NCI-H2171 treated with DMSO at 0.1 percent for 48 hours (cell line): ENCODE data around the gene DAAM2.

ENCODE experiments used
- DNase-seq: peaks from one replicate; lab custom pipeline; 2025; lab: John Stamatoyannopoulos, UW

Gene DAAM2

GRCh38 chr6:39887692-39888450 lies 95.7 kb downstream of the DAAM2 start:
- no peak for DNase-seq

DNA sequence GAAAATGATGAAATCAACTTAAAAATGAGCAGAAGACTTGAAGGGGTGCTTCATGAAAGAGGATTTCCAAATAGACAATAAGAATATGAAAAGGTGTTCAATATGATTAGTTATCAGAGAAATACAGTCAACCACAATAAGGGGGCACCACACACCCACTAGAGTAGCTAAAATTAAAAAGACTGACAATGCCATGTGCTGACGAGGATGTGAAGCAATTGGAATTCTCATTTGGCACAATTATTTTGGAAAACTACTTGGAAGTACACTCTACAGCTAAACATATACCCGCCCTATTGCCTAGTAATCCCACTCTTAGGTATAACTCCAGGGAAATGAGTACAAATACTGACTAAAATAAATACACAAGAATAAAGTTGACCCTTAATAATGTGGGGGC lies 97.1 kb downstream of the DAAM2 start:
- DNase-seq: no peak

GRCh38 chr6:39891353-39891752 lies 99.2 kb downstream of the DAAM2 start:
- no peak for DNase-seq

- DNase-seq: no peak
Measured at GRCh38 chr6:39891976-39892375, 99.8 kb downstream of the DAAM2 start.

GRCh38 chr6:39892490-39893129 lies 100.4 kb downstream of the DAAM2 start:
- DNase-seq: no peak

GRCh38 chr6:39893286-39893685 lies 101.1 kb downstream of the DAAM2 start:
- no peak for DNase-seq

- no peak for DNase-seq
Measured at GRCh38 chr6:39896701-39897100, 104.5 kb downstream of the DAAM2 start.

DNA sequence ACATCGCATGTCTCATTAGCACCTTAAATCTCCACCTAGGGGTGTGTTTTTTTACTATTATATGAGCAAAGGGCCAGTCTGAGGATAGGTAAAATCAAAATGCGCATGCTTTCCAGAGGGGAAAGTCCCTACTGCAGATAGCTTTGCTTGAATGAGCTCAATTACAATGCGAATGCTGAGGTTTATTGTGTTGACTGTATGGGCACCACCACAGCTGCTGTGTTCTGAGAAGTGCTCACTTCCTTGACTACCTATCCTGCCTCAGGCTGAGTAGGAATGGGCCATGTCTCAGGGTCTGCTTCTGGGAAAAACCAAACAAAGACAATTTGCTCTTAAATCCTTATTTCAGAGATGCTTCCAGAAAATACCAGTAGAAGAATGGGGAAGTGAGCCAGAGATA lies 105.5 kb downstream of the DAAM2 start:
- no peak for DNase-seq

DNA sequence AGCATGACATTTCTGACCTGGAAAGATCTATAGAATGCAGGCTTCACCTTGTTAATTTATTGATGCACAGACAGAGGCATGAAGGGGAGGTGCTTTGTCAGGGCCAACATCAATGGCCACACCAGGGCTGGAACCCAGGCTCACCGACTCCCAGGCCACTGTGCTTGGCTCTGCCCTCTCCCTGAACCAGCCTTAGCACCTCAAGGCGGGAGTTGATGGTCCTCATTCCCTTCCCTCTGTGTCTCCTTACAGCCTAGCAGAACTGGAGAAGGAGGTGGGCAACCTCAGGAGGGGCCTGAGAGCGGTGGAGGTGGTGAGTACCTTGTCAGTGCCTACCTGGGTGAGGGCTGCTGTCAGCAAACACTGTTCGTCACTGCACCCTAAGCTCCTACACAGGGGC lies 106.4 kb downstream of the DAAM2 start:
- no peak for DNase-seq

GRCh38 chr6:39899554-39900295 lies 107.5 kb downstream of the DAAM2 start:
- no peak for DNase-seq

- DNase-seq: no peak
Measured at GRCh38 chr6:39901116-39901655, 109.0 kb downstream of the DAAM2 start.

DNA sequence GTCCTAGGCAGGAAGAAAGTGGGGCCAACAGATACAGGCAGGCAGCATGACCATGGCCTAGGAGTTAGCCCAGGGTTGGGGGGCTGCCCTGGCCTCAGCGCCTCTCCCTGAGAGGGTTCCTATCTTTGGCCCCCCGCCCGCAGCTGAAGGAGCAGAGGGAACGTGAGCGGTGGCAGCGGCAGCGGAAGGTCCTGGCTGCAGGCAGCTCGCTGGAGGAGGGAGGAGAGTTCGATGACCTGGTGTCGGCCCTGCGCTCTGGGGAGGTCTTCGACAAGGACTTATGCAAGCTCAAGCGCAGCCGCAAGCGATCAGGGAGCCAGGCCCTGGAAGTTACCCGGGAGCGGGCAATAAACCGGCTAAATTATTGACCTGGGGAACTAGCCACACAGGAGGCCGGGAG lies 109.5 kb downstream of the DAAM2 start:
- no peak for DNase-seq

- DNase-seq: no peak
Measured at GRCh38 chr6:39902136-39902535, 110.0 kb downstream of the DAAM2 start.

- DNase-seq: no peak
Measured at GRCh38 chr6:39902786-39903465, 110.8 kb downstream of the DAAM2 start.

DNA sequence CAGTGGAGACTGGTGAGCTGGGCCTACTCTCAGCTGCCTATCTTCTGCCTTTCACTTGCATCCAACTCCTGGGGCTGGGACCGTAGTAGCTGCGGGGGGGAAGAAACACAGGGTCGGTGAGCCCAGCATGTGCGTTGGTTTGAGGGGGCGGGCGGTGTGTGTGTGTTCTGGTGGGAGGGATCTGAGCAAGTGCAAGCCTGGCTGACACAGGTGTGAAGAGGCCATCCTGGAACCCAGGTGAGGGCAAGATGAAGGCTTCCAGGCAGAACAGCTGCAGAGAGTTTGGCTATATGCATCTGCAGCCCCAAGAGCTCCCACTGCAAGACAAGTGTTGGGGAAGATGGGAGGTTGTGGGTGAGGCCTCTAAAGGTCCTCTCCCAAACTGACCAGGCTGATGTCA lies 111.5 kb downstream of the DAAM2 start:
- no peak for DNase-seq

GRCh38 chr6:39904946-39905639 lies 112.9 kb downstream of the DAAM2 start:
- no peak for DNase-seq

DNA sequence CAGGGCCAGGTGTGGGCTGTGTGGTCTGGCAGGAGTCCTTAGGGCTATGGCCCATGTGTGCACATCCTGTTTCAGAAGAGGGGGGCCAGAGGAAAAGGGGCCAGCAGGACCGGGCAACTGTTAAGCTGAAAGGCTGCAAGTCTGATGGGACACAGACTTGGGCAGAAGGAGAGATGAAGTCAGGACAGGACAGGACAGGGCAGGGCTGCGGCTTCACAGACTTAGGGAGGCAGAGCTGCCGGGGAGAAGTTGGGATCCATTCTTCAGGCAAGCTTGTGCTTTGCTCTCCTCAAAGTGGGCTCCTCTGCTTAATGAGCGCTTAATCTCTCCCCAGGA lies 113.4 kb downstream of the DAAM2 start:
- DNase-seq: no peak

- DNase-seq: no peak
Measured at GRCh38 chr6:39906318-39906761, 114.2 kb downstream of the DAAM2 start.

GRCh38 chr6:39907871-39908575 lies 115.8 kb downstream of the DAAM2 start:
- no peak for DNase-seq

DNA sequence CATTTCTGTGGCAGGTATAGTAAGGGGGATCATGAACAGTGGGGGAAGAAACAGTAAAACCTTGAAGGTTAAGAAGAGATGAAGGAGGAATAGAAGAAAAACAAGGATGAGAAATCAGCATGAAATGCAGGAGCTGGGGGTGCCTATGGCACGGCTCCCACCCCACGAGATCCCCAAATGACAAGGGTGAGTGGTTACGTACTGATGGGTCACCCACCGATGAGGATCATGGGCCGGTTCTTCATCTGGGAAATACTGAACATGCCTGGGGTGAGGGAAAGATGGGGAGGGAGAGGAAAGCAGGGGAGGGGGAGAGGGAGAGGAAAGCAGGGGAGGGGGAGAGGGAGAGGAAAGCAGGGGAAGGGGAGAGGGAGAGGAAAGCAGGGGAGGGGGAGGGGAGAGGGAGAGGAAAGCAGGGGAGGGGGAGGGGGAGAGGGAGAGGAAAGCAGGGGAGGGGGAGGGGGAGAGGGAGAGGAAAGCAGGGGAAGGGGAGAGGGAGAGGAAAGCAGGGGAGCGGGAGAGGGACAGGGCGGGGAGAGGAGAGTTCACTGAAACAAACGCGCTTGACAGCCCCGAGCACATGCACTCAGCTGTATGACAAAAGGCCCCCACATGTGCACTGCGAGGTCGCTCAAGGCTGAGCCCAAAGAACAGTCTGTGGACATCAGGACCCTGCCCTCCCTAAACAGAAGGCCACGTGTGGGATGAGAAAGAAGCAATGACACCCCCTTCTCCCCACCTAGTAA lies 116.8 kb downstream of the DAAM2 start:
- no peak for DNase-seq
